GM03348 (cell line): Measurements from ENCODE around the gene HERC5.
"Not testable (repeated sequence)": the region's sequence is repeated elsewhere in the genome, so short reads cannot be mapped to it uniquely, and the experiment has no call there.

Experiments used
- DNase-seq: peaks from one replicate; pipeline ENCODE4 v3.0.0; 2012; ENCODE audit warnings: low spot score

The HERC5 gene

GRCh38 chr4:88456670-88457306 is at the start of gene HERC5:
TSS of gene HERC5 (plus strand) at chr4:88457119. CDS start at chr4:88457270, 151 bp downstream.
- DNase-seq = peak; percentile 91

DNA sequence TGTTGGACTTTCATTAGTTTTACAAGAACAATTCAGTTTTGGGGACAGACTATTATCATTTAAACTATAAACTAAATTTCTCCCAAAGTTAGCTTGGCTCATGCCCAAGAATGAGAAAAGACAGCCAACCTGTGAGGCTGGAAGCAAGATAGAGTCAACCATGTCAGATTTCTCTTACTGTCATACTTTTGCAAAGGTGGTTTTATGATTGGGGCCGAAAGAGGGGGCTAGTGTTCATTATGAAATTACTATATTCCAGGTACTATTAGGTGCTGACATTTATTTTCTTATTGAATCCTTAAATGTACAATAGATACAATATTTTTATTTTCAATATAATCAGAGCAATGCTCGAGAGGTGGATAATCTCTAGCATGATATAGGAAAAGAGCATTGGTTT is 47.7 kb upstream of the HERC5 start:
- no peak for DNase-seq

DNA sequence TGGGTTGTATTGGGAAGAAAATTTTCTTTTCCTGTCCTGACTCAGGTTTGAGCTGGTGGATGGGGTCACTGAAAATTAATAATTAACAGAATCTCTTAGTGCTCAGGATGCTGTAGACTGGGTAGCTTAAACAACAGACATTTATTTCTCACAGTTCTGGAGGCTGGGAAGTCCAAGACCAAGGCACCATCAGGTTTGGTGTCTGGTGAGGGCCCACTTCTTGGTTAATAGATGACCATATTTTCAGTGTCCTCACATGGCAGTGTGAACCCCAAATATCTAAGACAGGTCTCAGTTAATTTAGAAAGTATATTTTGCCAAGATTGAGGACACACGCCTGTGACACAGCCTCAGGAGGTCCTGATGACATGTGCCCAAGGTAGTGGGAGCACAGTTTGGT is 47.1 kb upstream of the HERC5 start:
- DNase-seq = no peak

DNA sequence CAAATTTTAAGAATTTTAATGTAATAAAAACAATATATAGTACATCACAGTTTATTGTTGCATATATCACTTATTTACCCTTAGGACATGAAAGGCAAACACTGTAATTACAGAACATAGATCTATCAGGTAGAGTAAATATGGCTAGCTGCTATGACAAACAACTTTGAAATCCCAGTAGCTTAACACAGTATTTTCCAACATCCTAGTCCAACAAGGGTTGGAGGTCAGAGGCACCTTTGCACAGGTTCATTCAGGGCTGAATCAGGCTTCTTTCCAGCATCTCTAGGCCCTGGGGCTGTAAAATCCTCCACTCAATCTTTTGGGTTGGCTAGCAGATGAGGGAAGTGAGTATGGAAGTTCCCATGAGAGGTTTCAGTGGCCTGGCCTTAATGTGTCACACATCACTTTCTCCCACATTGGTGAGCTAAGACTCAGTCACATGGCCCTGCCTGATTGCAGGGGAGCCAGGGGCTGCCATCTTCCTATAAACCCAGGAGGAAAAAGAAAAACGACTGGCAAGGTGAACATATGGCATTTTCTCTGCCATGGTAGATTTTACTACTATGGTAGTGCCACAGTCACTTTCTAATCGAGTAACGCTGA is 45.3 kb upstream of the HERC5 start:
- no peak for DNase-seq

- no peak for DNase-seq
These were observed 43.1 kb upstream of the HERC5 start for GRCh38 chr4:88413801-88414200.

- no peak for DNase-seq
These were observed 42.2 kb upstream of the HERC5 start for GRCh38 chr4:88414755-88415154.

DNA sequence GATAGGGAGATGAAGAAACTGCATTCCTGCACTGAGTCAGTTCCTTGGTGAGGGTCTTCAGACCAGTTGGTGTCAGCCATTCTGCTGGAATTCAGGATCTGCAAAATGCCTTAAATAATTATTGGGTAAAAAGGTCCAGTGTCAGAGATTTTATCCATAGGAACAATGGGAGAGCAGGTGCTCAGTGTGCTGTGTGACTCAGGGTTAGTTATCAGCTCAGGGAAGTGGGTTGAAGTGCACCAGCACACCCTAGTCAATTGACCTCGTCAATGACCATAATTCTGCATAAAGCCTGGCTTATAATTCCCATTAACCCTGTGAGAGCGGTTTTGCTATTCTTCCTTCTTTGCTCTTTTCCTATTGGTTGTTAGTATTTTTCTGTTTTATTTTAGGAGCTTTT is 40.9 kb upstream of the HERC5 start:
- DNase-seq = no peak

GRCh38 chr4:88418411-88418810 is 38.5 kb upstream of the HERC5 start:
- DNase-seq = no peak

DNA sequence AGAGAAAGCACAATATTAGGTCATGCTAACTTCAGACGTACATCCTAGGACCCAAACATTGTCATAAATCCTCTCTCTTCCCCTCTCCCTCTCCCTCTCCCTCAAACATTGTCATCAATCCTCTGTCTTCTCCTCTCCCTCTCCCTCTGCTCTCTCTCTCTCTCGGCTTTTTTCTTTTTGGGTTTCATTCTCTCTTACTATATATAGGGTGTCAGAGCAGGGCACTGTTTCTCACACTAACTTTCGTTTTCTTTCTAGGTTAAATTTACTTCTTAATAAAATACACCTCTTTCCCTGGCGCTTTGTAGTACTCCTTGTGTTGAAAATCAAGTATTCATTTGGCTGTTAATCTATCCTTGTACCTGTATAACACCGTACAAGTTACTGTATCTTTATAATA is 37.0 kb upstream of the HERC5 start:
- no peak for DNase-seq

GRCh38 chr4:88420844-88421243 is 36.1 kb upstream of the HERC5 start:
- no peak for DNase-seq

DNA sequence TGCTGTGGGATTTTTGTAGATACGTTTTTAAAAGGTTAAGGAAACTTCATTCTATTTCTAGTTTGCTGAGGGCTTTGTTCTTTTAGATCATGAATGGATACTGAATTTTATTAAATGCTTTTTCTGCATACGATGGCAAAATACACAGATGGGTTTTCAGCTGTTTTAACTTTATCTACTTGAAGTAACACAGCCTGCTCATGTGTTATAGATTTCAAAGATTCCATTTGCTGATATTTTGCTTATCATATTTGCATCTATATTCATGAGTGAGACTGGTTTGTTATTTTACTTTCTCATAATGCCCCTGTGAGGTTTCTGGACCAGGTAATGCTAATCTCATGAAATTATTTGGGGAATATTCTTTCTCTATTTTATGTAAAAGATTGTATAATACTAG is 34.5 kb upstream of the HERC5 start:
- DNase-seq = no peak

DNA sequence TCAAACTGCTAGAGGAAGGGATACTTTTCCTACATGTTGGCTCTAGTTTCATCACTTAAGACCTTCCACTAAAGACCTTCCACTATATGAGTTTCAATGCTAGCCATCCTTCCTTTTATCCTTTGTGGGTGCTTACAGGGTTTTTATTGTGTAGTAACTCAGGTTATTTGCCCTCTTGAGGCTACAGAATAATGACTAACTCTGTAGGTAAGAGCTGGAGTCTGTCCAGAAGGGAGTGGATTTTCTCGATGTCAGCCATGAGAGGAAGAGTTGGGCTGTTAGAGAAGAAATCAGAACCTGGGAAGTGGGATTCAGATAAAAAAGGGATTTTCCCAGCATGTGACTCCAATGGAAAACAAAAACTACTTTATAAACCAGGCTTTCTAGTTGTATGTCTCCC is 27.5 kb upstream of the HERC5 start:
- DNase-seq = no peak

GRCh38 chr4:88435987-88436693 is 20.8 kb upstream of the HERC5 start:
- no peak for DNase-seq

- DNase-seq = not testable (repeated sequence)
These were observed 19.0 kb upstream of the HERC5 start for GRCh38 chr4:88437873-88438272.

- no peak for DNase-seq
These were observed 17.7 kb upstream of the HERC5 start for GRCh38 chr4:88439161-88439760.

DNA sequence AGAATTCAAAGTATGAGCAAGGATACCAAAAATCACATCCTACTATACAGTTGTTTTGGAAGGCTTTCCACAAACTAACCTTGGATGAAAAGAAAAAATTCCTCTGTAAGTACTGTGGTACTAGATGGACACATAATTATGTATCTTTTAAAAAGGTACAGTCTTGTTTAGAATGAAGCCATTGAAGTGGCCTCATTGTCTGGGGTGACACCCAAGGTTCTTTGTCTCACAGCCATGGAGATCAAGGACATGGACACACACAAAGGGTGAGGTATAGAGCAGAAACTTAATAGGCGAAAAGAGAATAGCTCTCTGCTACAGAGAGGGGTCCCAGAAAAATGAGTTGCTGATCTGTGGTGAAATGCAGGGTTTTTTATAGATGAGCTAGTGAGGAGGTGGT is 16.8 kb upstream of the HERC5 start:
- no peak for DNase-seq

GRCh38 chr4:88441696-88442095 is 15.2 kb upstream of the HERC5 start:
- no peak for DNase-seq

GRCh38 chr4:88442689-88443191 is 14.2 kb upstream of the HERC5 start:
- no peak for DNase-seq

DNA sequence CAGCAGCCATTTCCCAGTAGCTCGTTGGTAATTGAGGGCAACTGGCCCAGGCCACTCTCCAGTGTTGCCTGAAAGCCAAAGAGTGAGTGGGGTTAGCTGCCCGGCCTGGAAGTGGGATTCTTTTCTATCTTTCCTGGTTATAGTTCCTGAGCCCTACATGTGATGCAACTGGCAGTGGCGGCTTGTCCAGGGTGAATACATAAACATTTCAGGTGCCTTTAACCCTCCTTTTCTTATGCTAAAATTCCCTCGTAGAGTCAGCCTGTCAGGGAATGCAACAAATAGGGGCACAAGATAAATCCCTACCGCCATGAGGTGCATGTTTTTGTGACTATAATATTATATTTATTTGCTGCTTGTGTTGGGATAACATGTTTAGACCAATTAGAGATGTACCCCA is 13.4 kb upstream of the HERC5 start:
- DNase-seq = no peak

DNA sequence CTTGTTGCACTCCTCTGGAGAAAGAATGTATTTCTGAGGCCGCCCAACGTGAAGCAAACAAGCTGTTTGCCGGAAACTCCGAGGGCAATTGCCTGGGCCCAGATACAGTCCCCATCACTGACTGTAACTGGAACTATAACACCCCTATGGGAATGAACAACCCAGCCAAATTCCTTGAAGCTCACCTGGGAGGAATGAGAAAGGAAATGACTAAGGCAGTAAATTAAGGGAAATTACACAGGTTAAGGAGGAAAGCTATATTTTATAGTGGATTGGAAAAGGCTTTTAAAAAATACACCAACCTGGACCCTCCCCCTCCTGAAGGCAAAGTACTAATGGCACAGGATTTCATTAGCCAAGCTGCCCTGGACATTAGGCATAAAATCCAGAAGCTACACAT is 11.7 kb upstream of the HERC5 start:
- no peak for DNase-seq

DNA sequence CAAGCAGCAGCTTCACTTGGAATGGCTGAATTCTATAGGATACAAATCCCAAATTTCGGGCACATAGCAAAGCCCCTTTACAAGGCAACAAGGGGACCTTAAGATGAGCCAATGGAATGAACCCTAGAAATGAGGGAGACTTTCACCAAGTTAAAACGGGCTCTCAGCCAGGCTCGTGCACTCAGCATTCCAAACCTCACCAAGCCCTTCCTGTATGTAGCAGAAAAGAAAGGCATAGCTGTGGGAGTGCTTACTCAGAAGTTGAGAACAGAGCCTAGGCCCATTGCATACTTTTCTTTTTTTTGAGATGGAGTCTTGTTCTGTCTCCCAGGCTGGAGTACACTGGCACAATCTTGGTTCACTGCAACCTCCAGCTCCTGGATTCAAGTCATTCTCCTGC is 10.8 kb upstream of the HERC5 start:
- DNase-seq = no peak

DNA sequence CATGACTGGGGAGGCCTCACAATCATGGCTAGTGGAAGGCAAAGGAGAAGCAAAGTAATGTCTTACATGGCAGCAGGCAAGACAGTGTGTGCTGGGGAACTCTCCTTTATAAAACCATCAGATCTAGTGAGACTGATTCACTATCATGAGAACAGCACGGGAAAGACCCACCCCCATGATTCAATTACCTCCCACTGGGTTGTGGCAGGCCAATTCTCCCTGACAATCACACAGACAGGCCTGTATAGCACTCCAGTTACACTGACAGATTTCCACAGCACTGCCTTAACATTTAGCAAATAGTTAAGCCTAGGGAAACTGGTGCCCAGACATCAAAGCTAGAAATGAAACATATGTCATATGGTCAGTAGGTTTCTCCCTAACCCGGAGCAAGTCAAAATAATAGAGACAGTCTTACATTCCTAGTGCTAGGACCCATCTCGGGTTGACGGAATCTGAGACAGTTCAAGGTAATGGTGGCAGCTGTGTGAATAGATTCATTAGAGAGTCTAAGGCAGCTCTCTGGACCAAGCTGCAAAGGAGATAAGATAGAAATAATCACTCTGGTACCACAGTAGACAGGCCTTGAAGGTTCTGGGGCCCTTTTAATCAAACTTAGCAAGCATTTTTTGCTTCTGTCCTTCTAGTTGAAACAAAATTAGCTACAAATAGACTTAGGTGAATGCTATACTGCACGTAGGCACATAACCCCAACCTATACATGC is 9.4 kb upstream of the HERC5 start:
- DNase-seq = no peak
